HT1080 (cell line): ENCODE measurements around the gene SLC25A48. TPM values are rescaled to one million over a fixed set of nuclear protein-coding genes. Genes with fewer than 3 reads are reported as not detected.
A peak's percentile ranks its signal among the peaks of the same experiment; 100 is the strongest.
"Not testable (repeated sequence)": the region's sequence is repeated elsewhere in the genome, so short reads cannot be mapped to it uniquely, and the experiment has no call there.

ENCODE experiments used
- DNase-seq: peaks from one replicate; pipeline ENCODE4 v3.0.0-alpha.2; 2015; ENCODE audit warnings: low read depth
- total RNA-seq: library from RNA; depleted of rRNA; stranded (reverse); fragments of >200 nt; shearing (Covaris generic); gene quantifications from 2 replicates; pipeline ENCODE4 v1.2.3, GENCODE V29; 2014

Gene SLC25A48
- total RNA-seq, 1 experiment from 2014 or later: 1.4 TPM

DNA sequence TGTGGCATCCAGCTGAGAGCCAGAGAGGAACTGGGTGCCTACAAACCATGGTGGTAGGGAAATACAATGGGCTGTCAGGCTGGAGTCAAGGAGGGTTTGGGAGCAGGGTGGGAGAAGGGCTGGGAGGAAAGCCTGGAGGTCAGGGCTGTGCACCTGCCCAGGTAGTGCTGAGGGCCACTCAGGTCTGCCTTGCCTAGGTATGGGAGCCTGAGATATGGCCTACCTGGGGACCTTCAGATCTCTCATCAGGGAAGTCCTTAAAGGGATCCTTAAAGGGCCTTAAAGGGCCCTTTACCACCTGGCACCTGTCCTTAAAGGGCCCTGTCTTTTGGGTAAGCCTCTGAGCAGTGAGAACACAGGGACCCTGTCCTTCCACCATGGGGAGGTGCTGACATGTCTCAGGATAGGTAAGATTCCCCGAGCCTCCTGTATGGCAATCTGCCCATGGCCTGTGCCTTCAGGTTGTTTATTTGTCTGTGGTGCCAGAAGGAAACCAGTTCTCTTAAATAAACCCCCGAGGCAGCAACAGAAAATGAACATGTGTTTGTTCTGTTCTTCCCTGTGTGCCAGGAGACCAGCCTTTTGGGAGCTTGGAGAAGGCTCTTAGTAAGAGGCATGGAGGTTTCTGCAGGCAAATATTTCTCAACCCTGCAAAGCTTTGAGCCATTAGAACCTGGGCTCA lies 23.3 kb downstream of the SLC25A48 start:
- no peak for DNase-seq

DNA sequence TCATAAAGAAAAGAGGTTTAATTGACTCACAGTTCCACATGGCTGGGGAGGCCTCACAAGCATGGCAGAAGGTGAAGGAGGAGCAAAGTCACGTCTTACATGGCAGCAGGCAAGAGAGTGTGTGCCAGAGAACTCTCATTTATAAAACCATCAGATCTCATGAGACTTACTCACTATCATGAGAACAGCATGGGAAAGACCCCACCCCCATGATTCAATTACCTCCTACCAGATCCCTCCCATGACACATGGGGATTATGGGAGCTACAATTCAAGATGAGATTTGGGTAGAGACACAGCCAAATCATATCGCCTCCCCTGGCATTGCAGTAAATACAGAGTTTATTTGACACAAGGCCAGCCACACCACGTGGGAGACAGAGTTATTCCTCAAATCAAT lies 24.7 kb downstream of the SLC25A48 start:
- DNase-seq: not testable (repeated sequence)

DNA sequence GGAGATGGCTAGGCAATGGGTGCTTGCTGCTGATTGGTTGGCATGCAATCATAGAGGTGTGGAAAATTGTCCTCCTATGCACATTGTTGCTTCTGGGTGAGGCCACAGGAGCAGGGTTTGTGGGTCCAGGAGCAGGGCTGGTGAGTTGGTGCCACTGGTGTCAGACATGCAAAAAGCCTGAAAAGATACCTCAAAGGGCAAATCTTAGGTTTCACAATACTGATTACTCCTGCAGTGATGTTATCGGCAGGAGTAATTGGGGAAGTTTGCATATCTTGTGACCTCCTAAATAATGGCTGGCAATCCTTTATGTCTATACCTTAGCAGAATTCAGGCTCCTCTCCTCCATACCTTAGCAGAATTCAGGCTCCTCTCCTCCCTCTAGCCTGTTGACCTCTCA lies 25.2 kb downstream of the SLC25A48 start:
- no peak for DNase-seq

DNA sequence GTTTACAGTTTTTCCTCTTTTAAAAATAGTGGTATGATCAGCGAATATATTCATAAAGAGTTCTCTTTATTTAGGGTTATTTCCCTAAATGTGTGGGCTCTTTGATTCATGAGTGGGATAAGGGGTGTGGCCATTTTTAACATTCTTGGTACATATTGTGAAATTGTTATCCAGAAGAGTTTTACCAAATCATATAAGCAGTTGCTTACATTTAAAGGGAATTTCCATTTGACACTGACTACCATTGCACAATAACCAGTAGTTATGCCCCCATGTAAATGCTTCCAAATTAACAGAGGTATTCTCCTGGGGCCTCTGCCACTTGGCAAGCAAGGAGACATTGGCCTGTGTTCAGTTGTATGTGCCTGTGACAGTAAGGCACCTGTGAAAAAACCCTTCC lies 27.2 kb downstream of the SLC25A48 start:
- no peak for DNase-seq

DNA sequence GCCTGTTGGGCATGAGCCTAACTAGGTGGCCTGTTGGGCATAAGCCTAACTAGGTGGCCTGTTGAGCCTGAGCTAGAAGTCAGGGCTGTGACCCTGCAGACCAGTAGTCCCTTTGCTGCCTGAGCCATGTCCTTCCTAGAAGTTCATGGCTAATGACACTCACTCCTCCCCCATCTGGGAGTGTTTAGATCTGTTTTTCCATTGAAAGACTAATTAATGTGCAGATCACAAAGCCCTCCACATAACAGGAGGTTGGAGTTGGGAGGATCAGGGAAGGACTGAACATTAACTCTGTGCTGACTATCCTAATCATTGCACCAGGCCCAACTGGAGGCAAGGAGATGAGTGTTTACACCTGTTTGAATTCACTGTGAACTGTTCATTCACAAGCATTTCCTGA lies 27.6 kb downstream of the SLC25A48 start:
- no peak for DNase-seq

DNA sequence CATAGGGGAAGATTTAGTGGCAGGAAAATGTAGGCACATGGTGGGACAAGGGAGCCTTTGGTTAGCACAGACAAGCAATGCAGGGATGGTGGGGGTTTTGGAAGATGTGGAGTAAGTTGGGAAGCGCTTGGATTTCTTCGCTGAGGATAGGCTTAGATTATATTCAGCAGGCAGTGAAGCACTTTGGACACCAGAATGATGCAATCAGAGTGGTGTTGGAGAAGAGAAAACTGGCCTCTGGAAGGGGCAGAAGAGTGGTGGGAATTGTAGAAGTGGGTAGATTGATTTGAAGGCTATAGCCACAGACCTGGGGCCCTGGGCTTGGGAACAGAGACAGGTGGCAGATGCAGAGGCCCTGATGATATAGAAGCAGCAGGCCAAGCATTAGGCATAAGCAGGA lies 28.3 kb downstream of the SLC25A48 start:
- DNase-seq: no peak

DNA sequence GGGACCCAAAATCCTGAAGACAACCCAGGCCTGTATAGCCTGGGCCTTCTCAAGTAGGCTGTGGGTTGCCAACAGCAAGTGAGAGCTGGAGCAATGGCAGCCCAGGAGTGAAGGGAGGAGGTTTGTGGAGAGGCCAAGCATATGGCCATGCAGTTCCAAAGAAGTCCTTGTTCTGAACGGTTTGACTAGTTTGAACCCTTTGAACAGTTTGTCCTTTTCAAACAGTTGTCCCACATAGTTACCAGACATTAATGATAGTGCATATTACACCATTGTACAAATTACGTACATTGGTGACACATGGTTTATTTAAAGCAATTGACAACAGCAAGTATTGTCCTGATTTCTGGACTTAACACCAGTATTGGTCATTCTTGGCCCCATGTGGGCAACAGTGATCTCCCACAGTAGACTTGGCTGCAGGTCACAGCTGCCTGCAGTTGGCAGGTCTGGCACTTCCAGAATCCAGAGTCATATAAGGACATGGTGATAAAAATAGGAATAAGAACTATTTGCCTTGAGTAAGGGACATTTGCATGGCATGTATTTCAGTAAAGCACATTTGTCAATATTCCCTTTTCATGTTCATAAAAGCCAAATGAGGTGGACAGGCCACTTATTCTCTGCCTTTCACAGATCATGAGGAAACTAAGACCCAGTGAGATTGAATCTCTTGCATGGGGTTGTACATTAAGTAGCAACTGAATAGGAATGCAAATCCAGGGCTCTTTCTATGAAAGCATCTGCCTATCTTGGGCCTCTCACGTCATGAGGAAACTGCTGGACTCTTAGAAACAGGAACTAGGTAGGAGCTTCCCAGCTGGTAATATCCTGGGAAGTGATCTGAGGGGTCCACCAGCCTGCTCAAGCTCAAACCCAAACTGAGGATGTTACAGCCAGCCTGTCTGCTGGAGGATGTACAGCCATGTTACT lies 30.3 kb downstream of the SLC25A48 start:
- no peak for DNase-seq

DNA sequence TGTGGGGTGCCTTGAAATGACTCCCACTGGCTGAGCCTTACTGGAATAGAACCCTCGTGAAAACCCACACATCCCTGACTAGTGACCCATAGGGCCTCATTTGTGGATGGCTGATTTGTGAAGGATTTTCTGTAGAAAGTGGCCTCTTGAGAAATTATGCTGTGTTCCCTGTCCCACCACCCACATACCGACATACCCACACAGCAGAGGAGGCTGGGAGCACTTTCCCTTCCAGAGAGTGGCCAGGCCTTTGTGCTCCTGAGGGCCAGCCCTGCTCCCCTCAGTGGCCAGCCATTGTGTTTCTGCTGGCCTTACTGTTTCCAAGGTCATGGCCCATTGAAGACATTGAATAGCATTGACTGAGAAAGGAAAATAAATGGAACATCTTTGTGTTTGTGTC lies 31.6 kb downstream of the SLC25A48 start:
- DNase-seq: no peak

DNA sequence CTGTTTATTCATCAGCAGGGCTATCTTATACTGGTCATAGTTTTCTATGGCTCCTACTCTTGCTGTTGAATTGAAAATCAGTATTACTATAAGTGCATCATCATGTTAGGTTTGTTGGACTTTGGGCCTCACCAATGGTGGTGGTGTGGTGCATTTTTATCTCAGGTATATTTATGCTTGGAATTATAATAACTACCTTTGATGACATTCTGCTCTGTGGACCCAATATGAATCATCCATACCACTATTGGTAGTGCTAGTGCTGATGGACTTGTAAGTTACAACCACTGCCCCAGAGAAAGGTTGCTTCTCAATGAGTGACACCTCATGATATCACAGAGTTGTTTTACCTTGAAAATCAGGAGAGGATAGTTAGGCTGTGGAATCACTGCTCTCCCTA lies 33.1 kb downstream of the SLC25A48 start:
- no peak for DNase-seq

DNA sequence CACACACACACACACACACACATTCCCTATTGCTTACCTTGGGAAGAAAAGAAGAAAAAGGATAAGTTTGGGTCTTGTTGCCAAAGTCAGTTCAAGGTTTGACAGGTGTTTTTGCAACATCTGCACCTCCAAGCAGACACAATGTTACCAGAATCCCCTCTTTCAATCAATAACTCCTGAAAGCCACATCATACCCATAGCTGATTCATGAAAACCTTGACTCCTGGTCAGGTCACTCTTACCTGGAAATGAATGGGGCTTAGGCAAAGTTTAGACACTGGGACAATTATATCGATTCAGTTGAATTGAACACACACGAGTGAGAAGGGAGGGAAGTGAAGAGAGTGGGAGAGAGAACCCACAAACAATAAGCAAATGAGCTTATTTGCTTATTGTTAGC lies 34.2 kb downstream of the SLC25A48 start:
- DNase-seq: no peak

DNA sequence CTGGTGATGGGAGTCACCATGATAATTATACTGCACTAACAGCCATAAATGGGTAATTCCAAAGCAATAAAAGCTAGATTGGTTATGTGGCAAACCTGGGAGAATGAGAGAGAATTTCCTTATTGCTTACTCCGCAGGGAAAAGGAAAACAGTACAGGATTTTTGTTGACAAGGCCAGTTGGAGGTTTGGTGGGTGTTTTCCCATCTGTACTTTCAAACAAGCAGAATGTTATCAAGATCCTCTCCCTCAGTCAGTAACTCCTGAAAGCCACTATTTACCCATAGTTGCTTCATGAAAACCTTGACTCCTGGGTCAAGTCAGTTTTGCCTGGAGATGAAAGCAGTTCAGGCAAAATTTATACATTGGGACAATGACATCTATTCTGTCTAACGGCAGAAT lies 34.8 kb downstream of the SLC25A48 start:
- DNase-seq: no peak

DNA sequence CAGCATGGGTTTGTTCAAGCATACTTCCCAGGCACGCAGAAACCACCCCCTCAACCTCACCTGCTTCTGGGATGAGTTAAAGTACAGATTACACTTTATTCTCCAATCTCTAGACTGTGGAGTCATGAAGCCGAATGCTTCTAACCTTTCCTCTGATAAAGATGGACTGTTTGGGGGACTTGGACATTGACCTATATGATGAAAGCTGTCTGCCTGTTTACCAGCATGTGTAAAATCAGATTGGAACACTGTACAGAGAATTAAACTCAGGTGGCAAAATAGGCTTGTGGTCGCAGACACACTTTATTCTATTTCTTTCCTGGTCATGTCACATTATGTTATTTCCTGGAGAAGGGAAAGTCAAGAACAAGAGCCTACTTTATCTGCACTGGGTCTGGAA lies 35.5 kb downstream of the SLC25A48 start:
- no peak for DNase-seq

DNA sequence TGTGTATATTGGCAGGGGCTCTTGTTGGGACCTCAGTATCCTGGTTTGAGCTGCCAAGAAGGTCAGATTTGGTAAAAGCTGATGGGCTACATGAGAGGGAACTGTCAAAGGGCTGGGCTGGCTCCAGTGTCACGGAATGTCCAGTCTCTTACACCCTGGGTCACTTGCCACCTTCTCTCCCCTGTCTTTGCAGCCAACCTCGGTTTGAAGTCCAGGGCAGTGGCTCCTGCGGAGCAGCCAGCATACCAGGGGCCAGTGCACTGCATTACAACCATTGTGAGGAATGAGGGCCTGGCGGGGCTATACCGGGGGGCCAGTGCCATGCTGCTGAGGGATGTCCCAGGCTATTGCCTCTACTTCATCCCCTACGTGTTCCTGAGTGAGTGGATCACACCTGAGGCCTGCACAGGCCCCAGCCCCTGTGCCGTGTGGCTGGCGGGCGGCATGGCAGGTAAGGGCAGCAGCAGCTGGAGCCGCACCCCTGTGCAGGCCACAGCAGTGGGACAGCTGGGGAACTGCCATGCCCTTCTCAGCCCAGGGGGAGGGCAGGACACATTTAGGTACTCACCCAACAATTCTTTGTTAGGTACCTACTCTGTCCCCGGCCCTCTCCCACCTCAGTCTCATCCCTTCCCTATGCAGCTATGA lies 36.9 kb downstream of the SLC25A48 start:
- no peak for DNase-seq

DNA sequence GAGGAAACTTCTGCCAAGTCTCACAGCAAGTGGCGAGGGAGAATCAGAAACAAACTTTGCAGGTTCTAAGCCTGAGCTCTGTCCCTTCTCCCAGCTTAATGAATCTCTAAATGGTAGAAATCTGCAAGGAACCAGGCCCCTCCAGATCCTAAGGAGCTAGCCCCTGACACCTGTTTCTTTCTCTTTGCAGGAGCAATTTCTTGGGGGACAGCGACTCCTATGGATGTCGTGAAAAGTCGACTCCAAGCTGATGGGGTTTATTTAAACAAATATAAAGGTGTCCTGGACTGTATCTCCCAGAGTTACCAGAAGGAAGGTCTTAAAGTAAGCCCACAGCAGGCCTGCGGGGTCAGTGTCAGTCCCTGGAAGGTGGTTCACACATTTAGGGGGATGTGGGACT lies 39.4 kb downstream of the SLC25A48 start:
- no peak for DNase-seq

DNA sequence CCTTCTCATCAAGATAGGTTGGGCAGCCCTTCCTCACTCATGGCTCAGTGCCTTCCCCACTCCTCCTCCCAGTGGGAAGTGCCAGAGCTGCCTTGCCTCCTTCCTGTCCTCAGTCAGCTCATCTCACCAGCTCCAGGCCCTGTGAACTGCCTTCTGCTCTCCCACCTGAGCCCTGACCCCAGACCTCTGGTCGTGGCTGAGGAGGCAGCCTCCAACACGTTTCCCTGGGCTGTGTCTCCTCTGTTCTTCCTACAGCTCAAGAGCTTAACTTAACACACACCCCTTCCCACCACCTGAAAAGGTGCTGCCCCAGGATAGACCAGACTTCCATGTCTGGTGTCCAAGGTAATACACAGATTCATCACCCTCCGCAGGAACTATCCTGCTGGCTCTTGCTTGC lies 40.0 kb downstream of the SLC25A48 start:
- DNase-seq: no peak

DNA sequence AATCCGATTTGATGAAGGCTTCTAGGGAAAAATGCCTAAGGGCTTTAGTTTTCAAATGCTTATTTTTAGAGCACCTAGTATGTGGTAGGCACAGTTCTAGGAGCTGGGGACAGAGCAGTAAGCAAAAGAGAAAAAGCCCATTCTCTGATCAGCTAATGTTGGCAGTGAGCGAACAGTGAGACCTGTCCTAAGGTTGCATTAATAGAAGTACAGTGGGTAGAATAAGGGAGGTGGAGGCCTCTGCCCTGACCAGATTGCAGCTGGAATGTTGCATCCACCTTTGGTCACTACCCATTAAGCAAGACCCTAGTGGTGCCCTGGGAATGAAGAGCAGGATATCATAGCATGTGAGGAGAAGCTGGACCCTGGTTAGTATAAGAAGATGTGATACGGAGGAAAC lies 41.1 kb downstream of the SLC25A48 start:
- no peak for DNase-seq

DNA sequence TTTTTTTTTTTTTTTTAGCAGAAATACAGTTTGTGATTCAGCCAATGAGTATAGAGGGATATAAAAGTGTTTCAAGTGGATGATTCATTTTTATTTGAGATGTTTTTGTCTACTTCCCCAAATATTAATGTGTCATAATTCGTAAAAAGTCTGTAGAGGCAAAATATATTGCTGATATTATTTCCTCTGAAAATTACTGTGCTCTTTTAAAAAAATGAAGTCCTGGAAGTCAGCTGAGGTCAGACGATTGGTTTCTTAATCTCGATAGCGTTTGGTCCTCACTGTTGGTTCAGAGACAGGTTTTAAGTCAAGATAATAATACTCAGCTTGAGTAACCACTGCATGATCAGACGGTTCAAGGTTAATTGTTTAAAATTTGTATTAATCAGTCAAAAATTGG lies 41.7 kb downstream of the SLC25A48 start:
- DNase-seq: no peak

DNA sequence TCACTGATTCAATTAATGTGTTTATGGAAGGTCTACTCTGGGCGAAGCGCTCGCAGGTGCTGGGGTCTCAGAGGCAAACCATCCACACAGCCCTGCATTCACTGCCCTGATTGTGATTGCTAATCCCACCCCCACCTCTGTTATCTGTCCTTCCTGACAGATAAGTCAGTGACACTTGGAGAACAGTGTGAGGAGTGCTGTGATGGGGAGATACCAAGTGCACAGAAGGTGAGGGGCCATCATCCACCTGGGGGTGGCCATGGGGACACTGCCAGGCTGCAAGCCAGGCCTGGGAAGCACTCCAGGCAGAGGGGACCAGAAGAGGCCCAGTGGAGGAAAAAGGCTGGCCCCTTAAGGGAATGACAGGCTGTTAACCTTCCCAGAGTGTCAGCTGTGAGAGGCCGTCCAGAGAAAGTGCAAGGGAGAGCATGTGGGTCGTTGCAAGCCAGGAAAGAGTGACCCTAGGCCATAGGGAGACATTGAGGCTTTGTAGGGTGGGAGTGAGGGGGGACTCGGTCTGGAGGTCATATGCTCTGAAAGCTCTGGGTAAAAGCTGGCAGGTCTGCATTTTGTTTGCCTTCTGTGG lies 43.2 kb downstream of the SLC25A48 start:
- no peak for DNase-seq

DNA sequence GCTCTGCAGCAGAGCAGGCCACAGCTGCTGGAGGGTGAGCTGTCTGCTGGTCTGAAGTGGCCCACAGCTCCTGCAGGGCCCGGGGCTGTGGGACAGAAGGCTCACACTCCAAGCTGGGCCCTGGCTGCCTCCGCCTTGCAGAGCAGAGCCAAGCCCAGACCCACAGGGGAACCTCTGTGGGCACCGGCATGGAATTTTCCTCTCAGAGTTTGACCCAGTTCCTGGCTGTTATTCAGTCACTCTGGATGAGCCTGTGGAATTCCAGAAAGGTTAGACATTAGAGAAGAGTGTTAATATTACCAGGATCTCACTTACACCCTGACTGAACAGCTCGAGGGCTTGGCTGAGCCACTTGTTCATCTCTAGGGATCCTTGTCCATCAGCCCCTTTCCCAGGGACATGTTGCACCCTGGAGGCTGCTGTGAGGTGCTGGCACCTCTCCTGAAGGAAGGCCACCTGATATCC lies 43.7 kb downstream of the SLC25A48 start:
- DNase-seq: no peak

DNA sequence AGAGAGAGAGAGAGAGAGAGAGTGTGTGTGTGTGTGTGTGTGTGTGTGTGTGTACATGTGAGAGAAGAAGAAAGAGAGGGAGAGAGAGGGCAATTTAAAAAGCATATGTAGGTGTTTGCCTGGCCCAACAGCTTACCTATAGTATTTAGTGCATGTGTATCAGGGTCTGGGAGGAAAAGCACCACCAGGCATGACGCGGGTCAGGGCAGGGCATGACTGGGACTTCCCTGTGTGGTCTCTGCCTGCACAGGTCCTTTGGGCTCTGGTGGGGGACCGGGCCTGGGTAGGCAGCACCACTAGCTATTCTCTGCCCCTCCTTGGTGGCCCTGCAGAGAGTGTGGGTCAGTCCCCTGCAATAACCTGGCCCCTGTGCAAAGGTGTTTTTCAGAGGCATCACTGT lies 45.1 kb downstream of the SLC25A48 start:
- DNase-seq: no peak

DNA sequence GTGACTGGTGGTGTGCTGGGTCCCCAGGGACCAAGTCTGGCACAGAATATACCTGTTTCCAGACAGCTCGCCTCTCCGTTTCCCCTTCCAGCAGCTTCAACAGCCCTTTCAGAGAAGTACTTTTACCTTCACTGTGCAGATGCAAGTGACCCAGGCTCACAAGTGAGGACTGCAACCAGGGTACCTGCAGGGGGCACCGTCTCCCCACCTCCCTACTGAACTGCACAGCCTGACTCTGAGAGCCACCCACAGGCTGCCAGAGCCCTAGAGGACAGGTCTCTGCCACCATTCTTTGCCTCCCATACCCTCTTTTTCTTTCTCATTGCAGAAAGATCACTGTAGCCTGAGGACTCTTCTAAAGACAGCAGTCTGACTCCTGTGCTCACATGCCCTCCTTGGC lies 45.8 kb downstream of the SLC25A48 start:
- peak; percentile 51 for DNase-seq

DNA sequence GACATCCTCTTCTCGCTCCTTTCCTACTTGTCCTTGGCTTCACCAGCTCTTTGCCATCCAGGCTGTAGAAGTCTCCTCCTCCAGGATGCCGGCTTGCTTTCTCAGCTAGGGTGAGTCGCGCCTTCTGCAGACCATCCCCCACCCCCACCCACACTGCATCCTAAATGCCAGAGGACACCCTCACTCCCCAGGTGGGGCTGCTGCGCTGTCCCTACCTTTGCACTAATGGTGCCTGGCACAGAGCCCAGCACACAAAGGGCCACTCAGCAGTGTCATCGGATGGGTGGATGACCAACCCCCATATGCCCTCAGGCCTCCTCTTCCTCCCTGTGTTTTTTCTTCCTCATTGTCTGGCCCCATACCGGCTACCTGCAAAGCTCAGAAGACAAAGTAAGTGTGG lies 46.3 kb downstream of the SLC25A48 start:
- DNase-seq: no peak
